ENCODE measurements around the gene CSTA.

The CSTA gene

GRCh38 chr3:122312826-122313225 is 12.2 kb upstream of the CSTA start:
- Histone ChIP-seq H3K27ac (ENCODE audit: low read depth, low read length) (no peak overlapping the region), H3K27me3 (ENCODE audit: low read length) (no peaks in the 10 kb centered on the region), H4K20me1 (ENCODE audit: low read depth, low read length) (no peaks in the 10 kb centered on the region), H2AFZ (ENCODE audit: low read depth, low read length, severe bottlenecking) (no peak overlapping the region), H3K36me3 (ENCODE audit: low read length) (no peaks in the 10 kb centered on the region), H3F3A (ENCODE audit: insufficient read depth) (no peaks in the 10 kb centered on the region), H3K9ac (ENCODE audit: low read length) (no peak overlapping the region), H3K9me3 (ENCODE audit: insufficient read depth, low read length) (no peaks in the 10 kb centered on the region), H3K79me2 (ENCODE audit: insufficient read depth, low read length) (no peaks in the 10 kb centered on the region), H3K4me3 (ENCODE audit: insufficient read depth, low read length, poor library complexity, severe bottlenecking) (no peak overlapping the region), H3K9me2 (replicated peaks; ENCODE audit: insufficient read depth, low read length) (no peaks in the 10 kb centered on the region), H3K4me2 (ENCODE audit: low read depth, low read length, poor library complexity, severe bottlenecking) (no peak overlapping the region)
- TF ChIP-seq EZH2phosphoT487 (conservative IDR thresholded peaks at IDR 0.05; ENCODE audit: low read length) (no peak), CTCF (IDR thresholded peaks at IDR 0.05; ENCODE audit: insufficient read depth, low read length, poor library complexity, severe bottlenecking) (no peak)

- Histone ChIP-seq H3K4me3 (ENCODE audit: insufficient read depth, low read length, poor library complexity, severe bottlenecking) (no peak overlapping the region), H4K20me1 (ENCODE audit: low read depth, low read length) (no peaks in the 10 kb centered on the region), H2AFZ (ENCODE audit: low read depth, low read length, severe bottlenecking) (no peak overlapping the region), H3K79me2 (ENCODE audit: insufficient read depth, low read length) (no peaks in the 10 kb centered on the region), H3K4me2 (ENCODE audit: low read depth, low read length, poor library complexity, severe bottlenecking) (no peak overlapping the region), H3K36me3 (ENCODE audit: low read length) (no peaks in the 10 kb centered on the region), H3K27me3 (ENCODE audit: low read length) (no peaks in the 10 kb centered on the region), H3K27ac (ENCODE audit: low read depth, low read length) (no peak overlapping the region), H3F3A (ENCODE audit: insufficient read depth) (no peaks in the 10 kb centered on the region), H3K9me2 (replicated peaks; ENCODE audit: insufficient read depth, low read length) (no peaks in the 10 kb centered on the region), H3K9ac (ENCODE audit: low read length) (no peak overlapping the region), H3K9me3 (ENCODE audit: insufficient read depth, low read length) (no peaks in the 10 kb centered on the region)
- TF ChIP-seq EZH2phosphoT487 (conservative IDR thresholded peaks at IDR 0.05; ENCODE audit: low read length) (no peak), CTCF (IDR thresholded peaks at IDR 0.05; ENCODE audit: insufficient read depth, low read length, poor library complexity, severe bottlenecking) (no peak)
Measured at GRCh38 chr3:122313281-122313680, 11.8 kb upstream of the CSTA start.

- Histone ChIP-seq H2AFZ (ENCODE audit: low read depth, low read length, severe bottlenecking) (no peak overlapping the region), H3K27me3 (ENCODE audit: low read length) (no peaks in the 10 kb centered on the region)
Measured at GRCh38 chr3:122314228-122314876, 10.7 kb upstream of the CSTA start.

More at GRCh38 chr3:122314228-122314876, 10.7 kb upstream of the CSTA start:
- Histone ChIP-seq H3K9me2 (replicated peaks; ENCODE audit: insufficient read depth, low read length) (no peaks in the 10 kb centered on the region), H3F3A (ENCODE audit: insufficient read depth) (no peaks in the 10 kb centered on the region), H3K4me3 (ENCODE audit: insufficient read depth, low read length, poor library complexity, severe bottlenecking) (no peak overlapping the region), H3K79me2 (ENCODE audit: insufficient read depth, low read length) (no peaks in the 10 kb centered on the region), H3K9ac (ENCODE audit: low read length) (no peak overlapping the region), H4K20me1 (ENCODE audit: low read depth, low read length) (no peaks in the 10 kb centered on the region), H3K4me2 (ENCODE audit: low read depth, low read length, poor library complexity, severe bottlenecking) (no peak overlapping the region), H3K27ac (ENCODE audit: low read depth, low read length) (no peak overlapping the region), H3K36me3 (ENCODE audit: low read length) (no peaks in the 10 kb centered on the region), H3K9me3 (ENCODE audit: insufficient read depth, low read length) (no peaks in the 10 kb centered on the region)
- TF ChIP-seq EZH2phosphoT487 (conservative IDR thresholded peaks at IDR 0.05; ENCODE audit: low read length) (no peak), CTCF (IDR thresholded peaks at IDR 0.05; ENCODE audit: insufficient read depth, low read length, poor library complexity, severe bottlenecking) (no peak)
